Esophagus muscularis mucosa (tissue), 4 donors: ENCODE results near the gene BIN1. TPM values are rescaled to one million over a fixed set of nuclear protein-coding genes. Genes with fewer than 3 reads are reported as not detected.
A peak's percentile ranks its signal among the peaks of the same experiment; 100 is the strongest.

Experiments used
- DNase-seq: peaks from one replicate; pipeline ENCODE4 v3.0.0-alpha.2; 2017; ENCODE audit errors: extremely low spot score
- H3K27ac ChIP-seq, 4 donors: fragments of 200-600 bp; sonication (generic); replicated peaks in 1 of 4; 1 replicate in 3 of 4; 2 replicates in 1 of 4; pipeline ENCODE4 v1.5.1; 2016 to 2019; ENCODE audit warnings: mild to moderate bottlenecking in 1 of 4
- H3K27me3 ChIP-seq, 4 donors: fragments of 200-600 bp; sonication (generic); one replicate each; pipeline versions ENCODE4 v1.5.1 to v1.6.0; 2016 to 2019
- H3K36me3 ChIP-seq, 4 donors: fragments of 200-600 bp; sonication (generic); one replicate each; pipeline ENCODE4 v1.5.1; 2016 to 2019
- H3K4me1 ChIP-seq, 4 donors: fragments of 200-600 bp; sonication (generic); one replicate each; pipeline ENCODE4 v1.5.1; 2016 to 2019
- H3K4me3 ChIP-seq, 4 donors: fragments of 200-600 bp; sonication (generic); 1 replicate in 2 of 4; 2 replicates in 2 of 4; pipeline ENCODE4 v1.5.1; 2016 to 2019; ENCODE audit warnings: mild to moderate bottlenecking in 4 of 4, moderate library complexity in 1 of 4
- H3K9me3 ChIP-seq, 4 donors: fragments of 200-600 bp; sonication (generic); 1 replicate in 3 of 4; 2 replicates in 1 of 4; pipeline ENCODE4 v1.5.1; 2016 to 2019
- EP300 ChIP-seq: sonication (generic); formaldehyde crosslinking; IDR thresholded peaks from one replicate; pipeline ENCODE4 v1.6.1; 2017; ENCODE audit warnings: antibody characterized with exemption
- POLR2A ChIP-seq: fragments of 450-650 bp; IDR thresholded peaks from one replicate; pipeline ENCODE4 v1.6.1; 2017; ENCODE audit warnings: antibody characterized with exemption, moderate library complexity, mild to moderate bottlenecking, low read depth
- POLR2AphosphoS5 ChIP-seq, 2 donors: sonication (generic); formaldehyde crosslinking; IDR thresholded peaks; one replicate each; pipeline ENCODE4 v1.6.1; 2017; ENCODE audit warnings: antibody characterized with exemption in 2 of 2
- WGBS: methylation state at CpG from one replicate; pipeline ENCODE4 v1.1.5; 2018; 5-methylcytosine and 5-hydroxymethylcytosine counted together
- intact Hi-C: fragments of 100-400 bp; cut with DNase I; formaldehyde crosslinking; loops from one replicate; pipeline ENCODE4 v1.15.1; 2023
- total RNA-seq, 4 donors: library from RNA; depleted of rRNA; stranded (reverse); fragments of >200 nt; gene quantifications; one replicate each; pipeline versions ENCODE4 v1.1.0 to v1.2.1, GENCODE V29; 2016
- TF ChIP-seq, protein P1 (sequence below), 3 experiments: fragments of 200-600 bp in 2 of 3; fragments of 450-650 bp in 1 of 3; sonication (generic) in 2 of 3; IDR thresholded peaks; one replicate each; pipeline ENCODE4 v1.5.1; 2017 to 2019; ENCODE audit warnings: antibody characterized with exemption in 3 of 3, mild to moderate bottlenecking in 2 of 3, moderate library complexity in 1 of 3

Gene BIN1
- total RNA-seq, 4 donors from 2014 or later = 32.4 to 78.2 (median 50.2) TPM

DNA sequence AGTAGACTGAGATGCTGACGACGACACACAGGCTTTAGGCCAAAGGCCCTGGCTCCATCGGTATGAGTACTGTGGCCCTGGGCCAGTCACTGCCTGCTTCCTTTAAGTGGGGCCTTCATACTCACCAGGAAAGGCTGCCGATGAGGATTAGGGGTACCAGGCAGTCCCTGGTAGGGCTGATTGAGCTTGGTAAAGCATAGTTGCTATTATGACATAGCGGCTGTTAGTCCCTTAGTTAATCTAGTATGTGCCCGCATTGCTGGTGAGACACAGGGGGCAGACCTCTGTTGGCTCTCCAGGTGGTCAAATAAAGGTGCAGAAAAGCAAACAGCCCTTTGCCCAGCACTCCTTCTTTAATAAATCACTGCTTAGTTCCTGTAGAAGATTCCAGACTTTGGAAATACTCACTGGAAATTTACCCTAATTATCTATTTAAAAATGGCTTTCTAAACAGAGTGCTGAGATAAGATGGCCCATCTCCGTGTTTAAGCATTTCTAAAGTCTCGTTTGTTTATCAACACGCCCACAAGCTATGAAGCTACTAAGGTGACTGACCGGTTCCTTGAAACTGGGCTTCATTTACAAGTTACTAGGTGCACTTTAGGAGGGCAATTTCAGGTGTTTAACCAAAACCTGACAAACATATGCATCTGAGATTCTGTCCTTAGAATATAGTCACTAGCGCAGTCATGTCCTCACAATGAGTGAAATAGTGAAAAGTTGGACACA lies 8.7 kb upstream of the BIN1 start:
- intact Hi-C loops = no loop called here
- no peak for DNase-seq
- 86% methylated on average over 8 of the region's 11 CpGs for WGBS

DNA sequence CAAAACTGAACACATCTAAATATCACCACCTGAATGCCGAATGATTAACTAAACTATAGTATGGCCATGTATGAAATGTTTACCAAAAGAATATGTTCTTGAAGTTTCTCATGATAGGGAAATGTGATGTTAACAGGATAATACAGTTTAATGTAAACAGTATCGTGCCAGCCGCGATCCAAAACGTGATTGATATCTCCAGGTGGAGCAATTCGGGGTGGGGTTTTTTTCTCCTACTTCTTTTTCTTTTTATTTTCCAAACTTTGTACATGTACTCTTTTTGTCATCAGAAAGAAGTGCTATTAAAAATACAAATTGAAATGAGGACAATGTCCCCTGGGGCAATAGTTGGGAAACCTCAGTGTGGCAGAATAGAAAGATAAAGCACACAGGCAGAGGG lies 4.0 kb upstream of the BIN1 start:
- no peak overlapping the region for H3K27ac ChIP-seq
- DNase-seq = no peak
- WGBS = 65% methylated on average over 6 of the region's 6 CpGs
- TF ChIP-seq POLR2A (no peak), EP300 (no peak), POLR2AphosphoS5 (IDR thresholded peaks at IDR 0.05) (no peak)
- TF ChIP-seq, protein P1, sequence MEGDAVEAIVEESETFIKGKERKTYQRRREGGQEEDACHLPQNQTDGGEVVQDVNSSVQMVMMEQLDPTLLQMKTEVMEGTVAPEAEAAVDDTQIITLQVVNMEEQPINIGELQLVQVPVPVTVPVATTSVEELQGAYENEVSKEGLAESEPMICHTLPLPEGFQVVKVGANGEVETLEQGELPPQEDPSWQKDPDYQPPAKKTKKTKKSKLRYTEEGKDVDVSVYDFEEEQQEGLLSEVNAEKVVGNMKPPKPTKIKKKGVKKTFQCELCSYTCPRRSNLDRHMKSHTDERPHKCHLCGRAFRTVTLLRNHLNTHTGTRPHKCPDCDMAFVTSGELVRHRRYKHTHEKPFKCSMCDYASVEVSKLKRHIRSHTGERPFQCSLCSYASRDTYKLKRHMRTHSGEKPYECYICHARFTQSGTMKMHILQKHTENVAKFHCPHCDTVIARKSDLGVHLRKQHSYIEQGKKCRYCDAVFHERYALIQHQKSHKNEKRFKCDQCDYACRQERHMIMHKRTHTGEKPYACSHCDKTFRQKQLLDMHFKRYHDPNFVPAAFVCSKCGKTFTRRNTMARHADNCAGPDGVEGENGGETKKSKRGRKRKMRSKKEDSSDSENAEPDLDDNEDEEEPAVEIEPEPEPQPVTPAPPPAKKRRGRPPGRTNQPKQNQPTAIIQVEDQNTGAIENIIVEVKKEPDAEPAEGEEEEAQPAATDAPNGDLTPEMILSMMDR (IDR thresholded peaks at IDR 0.05) = no peak
- no peaks in the 10 kb centered on the region for H3K36me3 ChIP-seq
- H3K27me3 ChIP-seq = no peaks in the 10 kb centered on the region
- H3K9me3 ChIP-seq = no peaks in the 10 kb centered on the region
- intact Hi-C loops = no loop called here
- peaks cover 10 to 16% (median 14%) of the 10 kb centered on the region in 4 donors for H3K4me1 ChIP-seq
- H3K4me3 ChIP-seq = no peak overlapping the region

More for the DNA sequence above, 8.7 kb upstream of the BIN1 start:
- TF ChIP-seq POLR2AphosphoS5 (IDR thresholded peaks at IDR 0.05) = no peak
- TF ChIP-seq, protein P1 (IDR thresholded peaks at IDR 0.05) = no peak
- TF ChIP-seq POLR2A = no peak
- TF ChIP-seq EP300 = no peak
- Histone ChIP-seq H3K36me3 (no peaks in the 10 kb centered on the region), H3K4me1 (no peaks in the 10 kb centered on the region), H3K4me3 (no peak overlapping the region), H3K27me3 (no peaks in the 10 kb centered on the region), H3K27ac (no peak overlapping the region), H3K9me3 (no peaks in the 10 kb centered on the region)

DNA sequence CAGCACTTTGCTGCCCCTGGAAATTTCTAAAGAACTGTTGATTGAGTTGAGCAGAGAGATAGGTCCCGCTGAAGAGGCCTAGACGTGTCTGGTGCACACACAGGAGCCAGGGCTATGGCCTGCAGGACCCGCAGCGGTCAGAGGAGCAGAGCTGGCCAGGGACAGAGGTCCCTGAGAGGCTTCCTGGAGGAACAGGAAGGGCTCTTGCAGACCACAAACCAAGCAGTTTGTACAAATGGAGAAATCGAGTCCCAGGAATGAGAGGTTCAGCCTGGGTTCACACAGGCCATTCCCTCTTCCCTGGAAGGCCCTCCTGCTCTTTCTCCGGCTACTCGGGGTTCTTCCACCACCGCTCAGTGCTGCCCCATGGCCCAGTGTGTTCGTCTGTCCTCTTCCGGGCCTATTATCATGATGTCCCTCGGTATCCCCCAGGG lies 1.2 kb upstream of the BIN1 start:
- TF ChIP-seq EP300 = no peak
- TF ChIP-seq POLR2A = no peak
- TF ChIP-seq POLR2AphosphoS5 (IDR thresholded peaks at IDR 0.05) = no peak
- TF ChIP-seq, protein P1 (IDR thresholded peaks at IDR 0.05) = no peak
- H3K4me3 ChIP-seq = peak overlapping the region in 3 of 4 donors; percentile 73 to 82 (median 79)
- peaks cover 16 to 44% (median 42%) of the 10 kb centered on the region in 4 donors for H3K4me1 ChIP-seq
- no peaks in the 10 kb centered on the region for H3K9me3 ChIP-seq
- DNase-seq = no peak
- 95% methylated on average over 9 of the region's 11 CpGs for WGBS
- no peaks in the 10 kb centered on the region for H3K27me3 ChIP-seq
- H3K36me3 ChIP-seq = no peaks in the 10 kb centered on the region
- H3K27ac ChIP-seq = peak overlapping the region; percentile 77 to 93 (median 86)
- intact Hi-C loops = no loop called here

DNA sequence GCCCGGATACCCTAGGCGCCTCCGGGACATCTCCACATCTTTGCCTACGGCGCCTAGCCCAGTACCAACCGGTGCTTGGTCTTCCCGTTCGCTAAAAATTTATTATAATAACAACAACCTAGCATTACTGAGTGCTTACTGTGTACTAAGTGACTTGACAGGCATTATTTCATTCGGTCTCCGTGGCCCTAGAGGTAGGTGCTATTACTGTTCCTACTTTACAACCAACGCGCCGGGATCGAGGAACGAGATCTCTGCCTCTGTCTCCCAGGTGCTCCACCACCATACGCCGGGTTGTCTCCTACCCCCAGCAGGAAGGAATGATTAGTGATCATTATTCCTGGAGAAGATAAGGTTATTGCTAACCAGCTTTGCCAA lies 657 bp upstream of the BIN1 start:
- Histone ChIP-seq H3K4me3 (peak overlapping the region; percentile 73 to 89 (median 80)), H3K27ac (peak overlapping the region; percentile 77 to 93 (median 86)), H3K9me3 (no peaks in the 10 kb centered on the region), H3K36me3 (no peaks in the 10 kb centered on the region), H3K4me1 (peaks cover 16 to 48% (median 44%) of the 10 kb centered on the region in 4 donors), H3K27me3 (no peaks in the 10 kb centered on the region)
- DNase-seq = no peak
- intact Hi-C loops = no loop called here
- 15% methylated on average over 17 of the region's 17 CpGs for WGBS
- TF ChIP-seq, protein P1 (IDR thresholded peaks at IDR 0.05) = no peak
- no peak for TF ChIP-seq POLR2AphosphoS5 (IDR thresholded peaks at IDR 0.05)
- TF ChIP-seq POLR2A = no peak
- no peak for TF ChIP-seq EP300
